Parathyroid adenoma (tissue), 2 donors: Measurements from ENCODE around the gene ASTN2.

Experiments used
- H2AFZ ChIP-seq: fragments of 300-600 bp; sonication (generic); one replicate; pipeline ENCODE4 v1.7.0; 2017; ENCODE audit warnings: antibody characterized with exemption, mild to moderate bottlenecking
- H3K27ac ChIP-seq: fragments of 300-600 bp; sonication (generic); one replicate; pipeline ENCODE4 v1.7.0; 2017
- H3K27me3 ChIP-seq: fragments of 300-600 bp; sonication (generic); one replicate; pipeline ENCODE4 v1.7.0; 2017; ENCODE audit warnings: low read length; ENCODE audit not compliant: control insufficient read depth, insufficient read depth
- H3K36me3 ChIP-seq: fragments of 300-600 bp; sonication (generic); one replicate; pipeline ENCODE4 v1.7.0; 2017; ENCODE audit warnings: low read length; ENCODE audit not compliant: control insufficient read depth, insufficient read depth
- H3K4me1 ChIP-seq: fragments of 300-600 bp; sonication (generic); one replicate; pipeline ENCODE4 v1.7.0; 2017; ENCODE audit warnings: control low read depth
- H3K4me2 ChIP-seq: fragments of 300-600 bp; sonication (generic); one replicate; pipeline ENCODE4 v1.7.0; 2017; ENCODE audit warnings: low read length
- H3K4me3 ChIP-seq: fragments of 300-600 bp; sonication (generic); one replicate; pipeline ENCODE4 v1.7.0; 2017; ENCODE audit warnings: low read depth, low read length
- H3K79me2 ChIP-seq: fragments of 300-600 bp; sonication (generic); one replicate; pipeline ENCODE4 v1.7.0; 2017; ENCODE audit warnings: control low read depth
- H3K9ac ChIP-seq: fragments of 300-600 bp; sonication (generic); one replicate; pipeline ENCODE4 v1.7.0; 2017; ENCODE audit warnings: mild to moderate bottlenecking
- H3K9me3 ChIP-seq: fragments of 300-600 bp; sonication (generic); one replicate; pipeline ENCODE4 v1.7.0; 2017; ENCODE audit warnings: low read length; ENCODE audit not compliant: control insufficient read depth
- TF ChIP-seq, protein P1 (sequence below): fragments of 300-600 bp; sonication (generic); IDR thresholded peaks from one replicate; pipeline ENCODE4 v1.7.0; 2017; ENCODE audit warnings: antibody characterized with exemption, mild to moderate bottlenecking
- donor health status: primary hyperparathyroidism.

The ASTN2 gene

DNA sequence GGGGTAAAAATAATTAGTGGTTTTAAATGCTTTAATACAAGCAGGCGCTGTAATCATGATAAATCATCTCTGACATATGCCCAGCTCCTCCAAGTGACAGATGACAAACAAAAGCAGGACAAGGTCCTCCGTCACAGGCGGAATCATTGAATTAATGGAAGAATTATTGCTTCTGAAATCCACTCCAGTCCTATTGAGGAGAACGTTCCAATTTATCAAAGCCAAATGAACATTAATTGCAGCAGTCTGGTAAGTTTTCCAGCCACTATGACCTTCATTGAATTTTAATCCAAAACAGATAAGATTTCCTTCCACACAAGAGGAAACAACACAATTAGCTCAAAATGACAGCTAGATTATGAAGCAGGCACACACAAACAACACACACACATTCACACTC, 136.8 kb downstream of the ASTN2 start:
- Histone ChIP-seq H3K36me3 (no peaks in the 10 kb centered on the region), H2AFZ (no peak overlapping the region), H3K79me2 (no peaks in the 10 kb centered on the region), H3K4me1 (no peaks in the 10 kb centered on the region), H3K4me2 (no peak overlapping the region), H3K27me3 (no peaks in the 10 kb centered on the region), H3K9ac (no peak overlapping the region), H3K27ac (no peak overlapping the region), H3K4me3 (no peak overlapping the region), H3K9me3 (no peaks in the 10 kb centered on the region)
- TF ChIP-seq, protein P1, sequence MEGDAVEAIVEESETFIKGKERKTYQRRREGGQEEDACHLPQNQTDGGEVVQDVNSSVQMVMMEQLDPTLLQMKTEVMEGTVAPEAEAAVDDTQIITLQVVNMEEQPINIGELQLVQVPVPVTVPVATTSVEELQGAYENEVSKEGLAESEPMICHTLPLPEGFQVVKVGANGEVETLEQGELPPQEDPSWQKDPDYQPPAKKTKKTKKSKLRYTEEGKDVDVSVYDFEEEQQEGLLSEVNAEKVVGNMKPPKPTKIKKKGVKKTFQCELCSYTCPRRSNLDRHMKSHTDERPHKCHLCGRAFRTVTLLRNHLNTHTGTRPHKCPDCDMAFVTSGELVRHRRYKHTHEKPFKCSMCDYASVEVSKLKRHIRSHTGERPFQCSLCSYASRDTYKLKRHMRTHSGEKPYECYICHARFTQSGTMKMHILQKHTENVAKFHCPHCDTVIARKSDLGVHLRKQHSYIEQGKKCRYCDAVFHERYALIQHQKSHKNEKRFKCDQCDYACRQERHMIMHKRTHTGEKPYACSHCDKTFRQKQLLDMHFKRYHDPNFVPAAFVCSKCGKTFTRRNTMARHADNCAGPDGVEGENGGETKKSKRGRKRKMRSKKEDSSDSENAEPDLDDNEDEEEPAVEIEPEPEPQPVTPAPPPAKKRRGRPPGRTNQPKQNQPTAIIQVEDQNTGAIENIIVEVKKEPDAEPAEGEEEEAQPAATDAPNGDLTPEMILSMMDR: no peak

DNA sequence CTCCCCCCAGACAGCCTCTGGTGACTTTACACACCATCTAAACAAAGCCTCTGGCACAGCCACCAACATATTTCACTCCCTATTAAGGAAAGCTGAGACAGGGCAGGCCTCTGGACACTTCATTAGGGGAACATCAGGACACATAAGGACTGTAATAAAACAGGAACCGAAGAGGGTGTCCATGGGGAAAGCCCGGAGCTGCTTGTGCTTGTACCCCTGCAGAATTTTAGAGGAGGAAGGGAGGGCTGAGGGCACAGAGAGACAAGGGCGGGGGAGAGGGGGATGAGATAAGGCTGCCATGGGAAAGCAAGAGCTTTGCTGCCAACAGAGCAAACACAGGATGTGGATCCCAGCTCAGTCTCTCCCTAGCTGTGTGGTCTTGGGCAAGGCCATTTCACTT, 138.4 kb downstream of the ASTN2 start:
- Histone ChIP-seq H3K36me3 (no peaks in the 10 kb centered on the region), H3K79me2 (no peaks in the 10 kb centered on the region), H3K27ac (no peak overlapping the region), H3K9me3 (no peaks in the 10 kb centered on the region), H3K4me3 (no peak overlapping the region), H3K4me2 (no peak overlapping the region), H3K4me1 (no peaks in the 10 kb centered on the region), H3K27me3 (no peaks in the 10 kb centered on the region), H2AFZ (no peak overlapping the region), H3K9ac (no peak overlapping the region)
- TF ChIP-seq, protein P1: no peak

DNA sequence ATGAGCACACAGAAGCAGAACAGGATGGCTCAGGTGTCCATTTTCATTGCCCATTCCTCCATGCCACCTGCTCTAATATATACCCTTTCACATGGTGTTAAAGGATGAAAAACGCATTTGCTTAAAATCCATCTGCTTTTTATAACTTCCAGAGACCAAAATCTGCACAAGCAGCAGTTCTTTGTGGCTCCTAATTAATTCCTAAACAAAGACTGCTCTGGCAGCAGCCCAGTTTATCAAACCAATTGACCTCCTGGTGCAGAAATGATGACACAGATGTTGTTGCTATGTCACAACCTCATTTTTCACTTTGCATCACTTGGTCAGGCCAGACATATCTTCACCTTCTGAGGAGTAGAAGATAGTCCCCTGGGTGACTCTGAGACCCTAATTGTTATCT, 141.2 kb downstream of the ASTN2 start:
- no peak overlapping the region for H3K4me2 ChIP-seq
- H3K27me3 ChIP-seq: no peaks in the 10 kb centered on the region
- no peaks in the 10 kb centered on the region for H3K79me2 ChIP-seq
- H2AFZ ChIP-seq: no peak overlapping the region
- no peaks in the 10 kb centered on the region for H3K9me3 ChIP-seq
- H3K36me3 ChIP-seq: no peaks in the 10 kb centered on the region
- no peaks in the 10 kb centered on the region for H3K4me1 ChIP-seq
- H3K27ac ChIP-seq: no peak overlapping the region
- no peak overlapping the region for H3K4me3 ChIP-seq
- TF ChIP-seq, protein P1: no peak
- no peak overlapping the region for H3K9ac ChIP-seq

DNA sequence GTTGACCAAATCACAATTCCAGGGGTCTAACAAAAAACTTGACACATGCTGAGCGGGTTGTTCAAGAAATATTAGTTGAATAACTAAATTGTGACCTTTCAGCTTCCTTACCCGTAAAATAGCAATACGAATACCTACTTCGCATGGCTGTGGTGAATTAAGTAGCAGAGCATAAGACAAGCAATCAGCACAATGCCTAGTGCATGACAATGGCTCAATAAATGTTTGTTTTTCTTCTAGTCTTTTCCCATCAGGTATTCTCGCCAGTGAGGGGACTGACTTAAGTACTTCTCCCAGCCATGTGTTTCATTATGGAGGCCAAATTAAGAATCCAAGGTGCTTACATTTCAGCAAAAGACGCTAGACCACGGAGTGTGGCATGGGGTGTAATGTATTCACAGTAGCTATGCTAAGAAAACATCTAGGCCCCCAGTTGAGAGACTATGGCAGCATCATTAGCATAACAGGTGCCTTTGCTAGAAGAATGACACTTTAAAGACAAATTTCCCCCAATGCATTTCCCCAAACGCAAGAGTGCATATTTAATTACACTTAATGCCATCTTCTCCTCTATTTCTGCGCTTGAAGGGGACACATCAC, 145.9 kb downstream of the ASTN2 start:
- no peaks in the 10 kb centered on the region for H3K9me3 ChIP-seq
- TF ChIP-seq, protein P1: no peak
- H3K4me3 ChIP-seq: no peak overlapping the region
- H2AFZ ChIP-seq: no peak overlapping the region
- H3K27ac ChIP-seq: no peak overlapping the region
- H3K36me3 ChIP-seq: no peaks in the 10 kb centered on the region
- no peaks in the 10 kb centered on the region for H3K4me1 ChIP-seq
- H3K79me2 ChIP-seq: no peaks in the 10 kb centered on the region
- H3K27me3 ChIP-seq: no peaks in the 10 kb centered on the region
- no peak overlapping the region for H3K9ac ChIP-seq
- no peak overlapping the region for H3K4me2 ChIP-seq

DNA sequence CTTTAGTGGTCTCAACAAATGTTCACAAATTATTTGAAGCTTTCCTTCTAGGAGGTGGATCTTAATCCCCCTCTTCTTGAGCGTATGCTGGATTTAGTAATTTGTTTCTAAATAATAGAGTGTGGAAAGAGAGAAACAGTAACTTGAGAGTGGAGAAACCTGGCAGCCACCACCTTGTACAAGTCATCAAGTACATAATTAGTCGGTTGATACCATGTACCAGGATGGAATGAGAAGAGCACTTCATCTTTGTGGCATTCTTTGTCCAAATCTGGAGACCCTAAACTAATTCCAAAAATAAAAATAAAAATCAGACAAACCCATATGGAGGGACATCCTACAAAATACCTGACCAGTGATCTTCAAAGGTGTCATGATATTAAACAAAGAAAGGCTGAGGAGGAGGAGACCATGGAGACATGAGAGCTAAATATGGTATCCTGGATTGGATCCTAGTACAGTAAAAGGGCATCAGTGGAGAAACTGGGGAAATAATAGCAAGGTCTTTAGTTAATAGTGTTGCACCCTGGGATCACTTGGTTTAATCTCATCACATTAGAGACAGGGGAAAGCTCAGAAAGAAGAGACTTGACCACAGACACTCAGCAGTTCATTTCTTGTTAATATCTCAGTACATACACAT, 147.9 kb downstream of the ASTN2 start:
- Histone ChIP-seq H3K9me3 (no peaks in the 10 kb centered on the region), H3K79me2 (no peaks in the 10 kb centered on the region), H3K4me1 (no peaks in the 10 kb centered on the region), H3K4me3 (no peak overlapping the region), H3K36me3 (no peaks in the 10 kb centered on the region), H3K4me2 (no peak overlapping the region), H3K9ac (no peak overlapping the region), H3K27me3 (no peaks in the 10 kb centered on the region), H3K27ac (no peak overlapping the region), H2AFZ (no peak overlapping the region)
- TF ChIP-seq, protein P1: no peak
